ENCODE measurements around the gene TXNRD3.
"Not testable (repeated sequence)": the region's sequence is repeated elsewhere in the genome, so short reads cannot be mapped to it uniquely, and the experiment has no call there.

The TXNRD3 gene

GRCh38 chr3:126606001-126606400, 48.9 kb downstream of the TXNRD3 start:
- Histone ChIP-seq H3K4me3 (ENCODE audit: low read length) (no peak overlapping the region), H3K4me1 (ENCODE audit: low read length) (no peaks in the 10 kb centered on the region)
- no peak for TF ChIP-seq EZH2phosphoT487 (IDR thresholded peaks at IDR 0.05; ENCODE audit: low read depth)
- TF ChIP-seq, protein P1, sequence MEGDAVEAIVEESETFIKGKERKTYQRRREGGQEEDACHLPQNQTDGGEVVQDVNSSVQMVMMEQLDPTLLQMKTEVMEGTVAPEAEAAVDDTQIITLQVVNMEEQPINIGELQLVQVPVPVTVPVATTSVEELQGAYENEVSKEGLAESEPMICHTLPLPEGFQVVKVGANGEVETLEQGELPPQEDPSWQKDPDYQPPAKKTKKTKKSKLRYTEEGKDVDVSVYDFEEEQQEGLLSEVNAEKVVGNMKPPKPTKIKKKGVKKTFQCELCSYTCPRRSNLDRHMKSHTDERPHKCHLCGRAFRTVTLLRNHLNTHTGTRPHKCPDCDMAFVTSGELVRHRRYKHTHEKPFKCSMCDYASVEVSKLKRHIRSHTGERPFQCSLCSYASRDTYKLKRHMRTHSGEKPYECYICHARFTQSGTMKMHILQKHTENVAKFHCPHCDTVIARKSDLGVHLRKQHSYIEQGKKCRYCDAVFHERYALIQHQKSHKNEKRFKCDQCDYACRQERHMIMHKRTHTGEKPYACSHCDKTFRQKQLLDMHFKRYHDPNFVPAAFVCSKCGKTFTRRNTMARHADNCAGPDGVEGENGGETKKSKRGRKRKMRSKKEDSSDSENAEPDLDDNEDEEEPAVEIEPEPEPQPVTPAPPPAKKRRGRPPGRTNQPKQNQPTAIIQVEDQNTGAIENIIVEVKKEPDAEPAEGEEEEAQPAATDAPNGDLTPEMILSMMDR (IDR thresholded peaks at IDR 0.05; ENCODE audit: low read depth, low read length), result no peak

DNA sequence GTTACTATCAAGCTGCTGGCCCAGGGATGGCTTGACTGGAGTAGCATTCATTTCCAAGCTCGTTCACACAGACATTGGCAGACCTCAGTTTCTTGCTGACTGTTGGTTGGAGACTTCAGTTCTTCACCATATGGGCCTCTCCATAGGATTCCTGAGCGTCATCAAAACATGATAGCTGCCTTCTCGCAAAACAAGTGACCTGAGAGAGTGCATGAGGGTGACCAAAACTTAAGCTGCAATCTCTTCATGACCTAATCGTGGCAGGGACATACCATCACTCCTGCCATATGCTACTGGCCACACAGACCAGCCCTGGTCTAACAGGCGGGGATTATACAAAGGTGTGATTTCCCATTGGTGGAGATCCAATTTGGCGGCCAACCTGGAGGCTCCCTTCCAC, 50.2 kb downstream of the TXNRD3 start:
- no peaks in the 10 kb centered on the region for H3K79me2 ChIP-seq (ENCODE audit: low read length)
- no peak overlapping the region for H3K4me3 ChIP-seq (ENCODE audit: low read length)
- TF ChIP-seq, protein P1 (IDR thresholded peaks at IDR 0.05; ENCODE audit: low read depth, low read length), result no peak
- no peak for TF ChIP-seq EZH2phosphoT487 (IDR thresholded peaks at IDR 0.05; ENCODE audit: low read depth)
- H4K20me1 ChIP-seq (ENCODE audit: insufficient read depth, low read length), result no peaks in the 10 kb centered on the region
- no peaks in the 10 kb centered on the region for H3K9me3 ChIP-seq (ENCODE audit: insufficient read depth, low read length)
- no peak overlapping the region for H2AFZ ChIP-seq (ENCODE audit: low read depth, low read length)
- H3K36me3 ChIP-seq (replicated peaks; ENCODE audit: low read depth, low read length), result no peaks in the 10 kb centered on the region
- no peak overlapping the region for H3K4me2 ChIP-seq (ENCODE audit: low read length)
- H3K27ac ChIP-seq (ENCODE audit: low read length), result no peak overlapping the region
- no peak overlapping the region for H3K9ac ChIP-seq (ENCODE audit: low read length)
- H3K27me3 ChIP-seq (ENCODE audit: low read depth, low read length), result peaks cover 50% of the 10 kb centered on the region
- H3K4me1 ChIP-seq (ENCODE audit: low read length), result no peaks in the 10 kb centered on the region

More at GRCh38 chr3:126606001-126606400, 48.9 kb downstream of the TXNRD3 start:
- no peak overlapping the region for H3K9ac ChIP-seq (ENCODE audit: low read length)
- H3K27me3 ChIP-seq (ENCODE audit: low read depth, low read length), result peaks cover 48% of the 10 kb centered on the region
- no peaks in the 10 kb centered on the region for H3K36me3 ChIP-seq (replicated peaks; ENCODE audit: low read depth, low read length)
- H3K9me3 ChIP-seq (ENCODE audit: insufficient read depth, low read length), result no peaks in the 10 kb centered on the region
- H3K79me2 ChIP-seq (ENCODE audit: low read length), result no peaks in the 10 kb centered on the region
- H2AFZ ChIP-seq (ENCODE audit: low read depth, low read length), result no peak overlapping the region
- H3K4me2 ChIP-seq (ENCODE audit: low read length), result no peak overlapping the region
- H4K20me1 ChIP-seq (ENCODE audit: insufficient read depth, low read length), result no peaks in the 10 kb centered on the region
- H3K27ac ChIP-seq (ENCODE audit: low read length), result no peak overlapping the region

DNA sequence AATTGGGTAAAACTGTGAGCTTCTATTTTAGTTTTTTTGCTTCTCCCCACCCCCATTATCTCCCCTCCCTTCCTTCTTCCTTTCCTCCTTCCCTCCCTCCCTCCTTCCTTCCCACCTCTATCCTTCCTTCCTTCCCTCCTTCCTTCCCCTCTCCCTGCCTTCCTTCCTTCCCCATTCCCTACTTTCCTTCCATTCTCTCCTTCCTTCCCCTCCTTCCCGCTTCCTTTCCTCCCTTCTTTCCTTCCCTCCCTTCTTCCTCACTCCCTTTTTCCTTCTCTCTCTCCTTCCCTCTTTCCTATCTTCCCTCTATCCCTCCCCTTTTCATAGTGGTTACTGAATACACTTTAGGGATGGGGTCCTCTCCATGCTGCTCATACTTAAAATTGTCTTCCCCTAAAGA, 55.8 kb downstream of the TXNRD3 start:
- H3K27ac ChIP-seq (ENCODE audit: low read length), result no peak overlapping the region
- H3K4me2 ChIP-seq (ENCODE audit: low read length), result no peak overlapping the region
- peaks cover 39% of the 10 kb centered on the region for H3K27me3 ChIP-seq (ENCODE audit: low read depth, low read length)
- H3K79me2 ChIP-seq (ENCODE audit: low read length), result no peaks in the 10 kb centered on the region
- no peaks in the 10 kb centered on the region for H3K36me3 ChIP-seq (replicated peaks; ENCODE audit: low read depth, low read length)
- H4K20me1 ChIP-seq (ENCODE audit: insufficient read depth, low read length), result no peaks in the 10 kb centered on the region
- no peak overlapping the region for H2AFZ ChIP-seq (ENCODE audit: low read depth, low read length)
- TF ChIP-seq, protein P1 (IDR thresholded peaks at IDR 0.05; ENCODE audit: low read depth, low read length), result no peak
- no peak for TF ChIP-seq EZH2phosphoT487 (IDR thresholded peaks at IDR 0.05; ENCODE audit: low read depth)
- no peaks in the 10 kb centered on the region for H3K9me3 ChIP-seq (ENCODE audit: insufficient read depth, low read length)
- no peak overlapping the region for H3K9ac ChIP-seq (ENCODE audit: low read length)
- no peak overlapping the region for H3K4me3 ChIP-seq (ENCODE audit: low read length)
- no peaks in the 10 kb centered on the region for H3K4me1 ChIP-seq (ENCODE audit: low read length)

DNA sequence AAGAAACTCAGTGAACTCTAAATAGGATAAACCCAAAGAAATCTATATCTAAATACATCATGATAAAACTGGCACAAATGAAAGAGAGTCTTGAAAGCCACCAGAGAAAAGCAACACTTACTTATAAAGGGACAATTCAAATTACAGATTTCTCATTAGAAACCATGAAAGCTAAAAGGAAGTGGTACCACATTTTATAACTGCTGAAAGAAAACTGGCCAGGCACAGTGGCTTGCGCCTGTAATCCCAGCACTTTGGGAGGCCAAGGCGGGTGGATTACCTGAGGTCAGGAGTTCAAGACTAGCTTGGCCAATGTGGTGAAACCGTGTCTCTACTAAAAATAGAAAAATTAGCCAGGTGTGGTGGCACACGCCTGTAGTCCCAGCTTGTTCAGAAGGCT, 59.4 kb downstream of the TXNRD3 start:
- peaks cover 16% of the 10 kb centered on the region for H3K27me3 ChIP-seq (ENCODE audit: low read depth, low read length)
- not testable (repeated sequence) for H3K4me2 ChIP-seq (ENCODE audit: low read length); H3K79me2 ChIP-seq (ENCODE audit: low read length); H3K9ac ChIP-seq (ENCODE audit: low read length); H3K4me1 ChIP-seq (ENCODE audit: low read length); H2AFZ ChIP-seq (ENCODE audit: low read depth, low read length); H3K36me3 ChIP-seq (replicated peaks; ENCODE audit: low read depth, low read length); H4K20me1 ChIP-seq (ENCODE audit: insufficient read depth, low read length); H3K9me3 ChIP-seq (ENCODE audit: insufficient read depth, low read length); H3K4me3 ChIP-seq (ENCODE audit: low read length); H3K27ac ChIP-seq (ENCODE audit: low read length)

DNA sequence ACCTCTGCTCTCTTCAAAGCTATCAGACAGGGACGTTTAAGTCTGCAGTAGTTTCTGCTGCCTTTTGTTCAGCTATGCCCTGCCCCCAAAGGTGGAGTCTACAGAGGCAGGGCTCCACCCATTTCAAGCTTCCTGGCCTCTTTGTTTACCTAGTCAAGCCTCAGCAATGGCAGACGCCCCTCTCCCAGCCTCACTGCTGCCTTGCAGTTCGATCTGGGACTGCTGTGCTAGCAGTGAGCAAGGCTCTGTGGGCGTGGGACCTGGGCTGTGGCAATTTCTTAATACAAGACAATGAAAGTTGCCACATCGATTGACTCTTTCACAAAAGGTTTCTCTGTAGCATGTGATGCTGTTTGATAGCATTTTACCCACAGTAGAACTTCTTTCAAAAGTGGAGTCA, 63.4 kb downstream of the TXNRD3 start:
- not testable (repeated sequence) for H3K79me2 ChIP-seq (ENCODE audit: low read length); H3K36me3 ChIP-seq (replicated peaks; ENCODE audit: low read depth, low read length); H3K9ac ChIP-seq (ENCODE audit: low read length); H3K27ac ChIP-seq (ENCODE audit: low read length); H4K20me1 ChIP-seq (ENCODE audit: insufficient read depth, low read length); H3K4me2 ChIP-seq (ENCODE audit: low read length); H3K9me3 ChIP-seq (ENCODE audit: insufficient read depth, low read length); H3K27me3 ChIP-seq (ENCODE audit: low read depth, low read length); H2AFZ ChIP-seq (ENCODE audit: low read depth, low read length); H3K4me1 ChIP-seq (ENCODE audit: low read length); H3K4me3 ChIP-seq (ENCODE audit: low read length)
